Ovary (tissue), 9 donors: ENCODE results near the gene LBH. TPM values are rescaled to one million over a fixed set of nuclear protein-coding genes. Genes with fewer than 3 reads are reported as not detected.

Experiments
- DNase-seq, 5 donors: peaks; one replicate each; pipeline ENCODE4 v3.0.0-alpha.2; 2019 to 2020
- H3K27ac ChIP-seq, 2 donors: fragments of 200-600 bp; one replicate each; pipeline versions ENCODE4 v1.5.1 to v1.8.0; 2019 to 2022
- H3K27me3 ChIP-seq: fragments of 200-600 bp; one replicate; pipeline ENCODE4 v1.8.0; 2022
- H3K36me3 ChIP-seq: fragments of 200-600 bp; sonication (generic); one replicate; pipeline ENCODE4 v1.5.1; 2019
- H3K4me1 ChIP-seq: one replicate; pipeline ENCODE4 v1.8.1; 2013; ENCODE audit warnings: mild to moderate bottlenecking, moderate library complexity; ENCODE audit not compliant: insufficient read depth
- H3K4me3 ChIP-seq: fragments of 200-600 bp; sonication (generic); one replicate; pipeline ENCODE4 v1.5.1; 2017
- H3K9me3 ChIP-seq, 2 donors: fragments of 200-600 bp in 1 of 2; sonication (generic) in 1 of 2; one replicate each; pipeline versions ENCODE4 v1.5.1 to v1.8.1; 2013 to 2019; ENCODE audit warnings: mild to moderate bottlenecking in 1 of 2, moderate library complexity in 1 of 2
- EP300 ChIP-seq: sonication (generic); formaldehyde crosslinking; IDR thresholded peaks from one replicate; pipeline ENCODE4 v1.6.1; 2017; ENCODE audit warnings: antibody characterized with exemption
- POLR2A ChIP-seq: fragments of 450-650 bp; IDR thresholded peaks from one replicate; pipeline ENCODE4 v1.6.1; 2017; ENCODE audit warnings: antibody characterized with exemption, mild to moderate bottlenecking, moderate library complexity
- whole genome bisulfite sequencing, 3 donors: extraction: QIAGEN DNeasy Blood & Tissue Kit in 1 of 3; methylation state at CpG; one replicate each; pipeline versions ENCODE4 v1.1.5 to v1.1.7; 2013 to 2017; 5-methylcytosine and 5-hydroxymethylcytosine counted together
- intact Hi-C, 4 donors: fragments of 100-400 bp; cut with DNase I; formaldehyde crosslinking; loops; one replicate each; pipeline versions ENCODE4 v1.11.0 to v1.15.1; 2022 to 2023
- polyA plus RNA-seq, 2 donors: library from polyadenylated mRNA; stranded (reverse); fragments of 200-250 nt in 1 of 2; fragments of 350-450 nt in 1 of 2; fragmentation: Illumina TruSeq in 1 of 2; extraction: RNeasy Lipid Tissue Mini Kit (QIAGEN cat#74804) in 1 of 2; gene quantifications; one replicate each; pipeline ENCODE4 v1.2.3, GENCODE V29; 2013 to 2014
- total RNA-seq, 7 donors: library from RNA; depleted of rRNA in 2 of 7; stranded (reverse); fragments of >200 nt in 2 of 7; fragmentation: NEBNext Ultra II Directional in 3 of 7; extraction: Animal tissue kit (Norgen Biotek cat#: 25700) in 3 of 7; gene quantifications; one replicate each; pipeline versions ENCODE4 v1.1.0 to v1.2.4, GENCODE V29; 2016 to 2023
- TF ChIP-seq, protein P1 (sequence below), 3 donors: fragments of 450-650 bp in 2 of 3; fragments of 200-600 bp in 1 of 3; IDR thresholded peaks; one replicate each; pipeline versions ENCODE4 v1.5.1 to v1.8.0; 2016 to 2022; ENCODE audit warnings: antibody characterized with exemption in 3 of 3, mild to moderate bottlenecking in 1 of 3
- donor health status: DM: no; HTN: no; CAD: no; lungs with moderate emphysema.
- donor health status: DM: no; HTN: no; CAD: no.
- donor health status: Bipolar disorder and iron deficiency.
- donor health status: DM: yes; HTN: yes; CAD: no.
- donor health status: DM: no; HTN: no; CAD: no.
- donor health status: DM: yes; HTN: yes; CAD: no.

LBH gene
- total and polyA plus RNA-seq, 9 donors, result 50.4 to 260 (median 110) TPM

DNA sequence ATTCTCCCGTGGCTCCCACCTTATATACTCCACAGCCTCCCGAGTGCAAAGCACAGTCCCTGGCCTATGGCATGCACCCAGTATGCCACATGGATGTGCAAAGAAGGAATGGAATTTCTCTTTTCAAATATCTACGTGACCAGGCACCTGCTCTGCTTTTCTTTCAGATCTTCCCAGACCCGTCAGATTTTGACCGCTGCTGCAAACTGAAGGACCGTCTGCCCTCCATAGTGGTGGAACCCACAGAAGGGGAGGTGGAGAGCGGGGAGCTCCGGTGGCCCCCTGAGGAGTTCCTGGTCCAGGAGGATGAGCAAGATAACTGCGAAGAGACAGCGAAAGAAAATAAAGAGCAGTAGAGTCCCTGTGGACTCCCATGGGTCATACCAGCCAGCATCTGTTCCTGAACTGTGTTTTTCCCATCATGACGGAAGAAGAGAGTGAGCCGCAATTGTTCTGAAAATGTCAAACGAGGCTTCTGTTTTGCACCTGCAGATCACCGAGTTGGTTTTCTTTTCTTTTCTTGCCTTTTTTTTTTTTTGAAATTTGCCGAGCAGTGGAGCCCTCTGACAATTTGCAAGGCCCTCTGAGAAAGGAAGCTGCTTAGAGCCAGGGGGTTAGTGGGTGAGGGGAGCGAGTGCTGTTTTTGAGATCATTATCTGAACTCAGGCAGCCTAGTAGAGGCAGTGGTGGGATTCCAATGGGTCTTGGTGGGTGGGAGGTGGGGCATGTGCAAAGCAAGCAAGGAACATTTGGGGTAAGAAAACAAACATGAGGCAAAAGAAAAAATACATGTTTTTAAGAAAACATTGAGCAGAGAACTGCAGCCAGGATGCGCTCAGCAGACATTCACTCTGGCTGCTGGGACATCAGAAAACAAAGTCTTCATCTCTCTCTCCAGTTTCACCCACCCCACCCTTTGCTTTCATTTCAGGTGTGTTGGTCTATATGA is 26.2 kb downstream of the LBH start:
- Histone ChIP-seq H3K9me3 (no peaks in the 10 kb centered on the region), H3K4me1 (peaks cover 8% of the 10 kb centered on the region), H3K4me3 (no peak overlapping the region), H3K27me3 (no peaks in the 10 kb centered on the region), H3K36me3 (no peaks in the 10 kb centered on the region), H3K27ac (no peak overlapping the region)
- DNase-seq, result no peak
- no peak for TF ChIP-seq POLR2A
- TF ChIP-seq, protein P1, sequence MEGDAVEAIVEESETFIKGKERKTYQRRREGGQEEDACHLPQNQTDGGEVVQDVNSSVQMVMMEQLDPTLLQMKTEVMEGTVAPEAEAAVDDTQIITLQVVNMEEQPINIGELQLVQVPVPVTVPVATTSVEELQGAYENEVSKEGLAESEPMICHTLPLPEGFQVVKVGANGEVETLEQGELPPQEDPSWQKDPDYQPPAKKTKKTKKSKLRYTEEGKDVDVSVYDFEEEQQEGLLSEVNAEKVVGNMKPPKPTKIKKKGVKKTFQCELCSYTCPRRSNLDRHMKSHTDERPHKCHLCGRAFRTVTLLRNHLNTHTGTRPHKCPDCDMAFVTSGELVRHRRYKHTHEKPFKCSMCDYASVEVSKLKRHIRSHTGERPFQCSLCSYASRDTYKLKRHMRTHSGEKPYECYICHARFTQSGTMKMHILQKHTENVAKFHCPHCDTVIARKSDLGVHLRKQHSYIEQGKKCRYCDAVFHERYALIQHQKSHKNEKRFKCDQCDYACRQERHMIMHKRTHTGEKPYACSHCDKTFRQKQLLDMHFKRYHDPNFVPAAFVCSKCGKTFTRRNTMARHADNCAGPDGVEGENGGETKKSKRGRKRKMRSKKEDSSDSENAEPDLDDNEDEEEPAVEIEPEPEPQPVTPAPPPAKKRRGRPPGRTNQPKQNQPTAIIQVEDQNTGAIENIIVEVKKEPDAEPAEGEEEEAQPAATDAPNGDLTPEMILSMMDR (IDR thresholded peaks at IDR 0.05), result no peak
- TF ChIP-seq EP300, result no peak
- WGBS, 3 donors, result 82 to 89% (median 86%) methylated on average over 17 of the region's 17 CpGs
- intact Hi-C loops, result no loop called here

DNA sequence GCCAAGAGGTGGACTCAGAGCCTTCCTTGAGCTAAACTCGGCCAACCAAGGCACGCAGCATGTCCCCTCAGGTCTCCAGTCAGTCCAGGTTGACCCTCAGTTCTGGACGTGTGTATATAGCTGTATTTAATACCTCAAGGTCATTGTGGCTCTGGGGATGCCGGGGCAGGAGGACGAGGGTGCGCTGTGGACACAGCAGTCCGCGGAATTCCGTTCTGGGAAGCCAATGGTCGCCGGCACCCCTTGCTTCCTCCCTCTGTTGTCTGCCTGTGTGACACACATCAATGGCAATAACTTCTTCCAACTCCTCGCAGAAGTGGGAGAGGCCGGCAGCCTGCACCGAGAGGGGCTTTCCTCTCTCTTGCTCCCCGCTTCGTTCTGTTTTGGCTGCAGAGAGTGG is 27.7 kb downstream of the LBH start:
- H3K4me1 ChIP-seq, result no peaks in the 10 kb centered on the region
- no peak for DNase-seq
- WGBS, 3 donors, result 81 to 90% (median 84%) methylated on average over 16 of the region's 16 CpGs
- intact Hi-C loops, result no loop called here
- H3K36me3 ChIP-seq, result no peaks in the 10 kb centered on the region
- no peak overlapping the region for H3K4me3 ChIP-seq
- TF ChIP-seq POLR2A, result no peak
- TF ChIP-seq, protein P1 (IDR thresholded peaks at IDR 0.05), result no peak
- TF ChIP-seq EP300, result no peak
- no peaks in the 10 kb centered on the region for H3K9me3 ChIP-seq
- no peaks in the 10 kb centered on the region for H3K27me3 ChIP-seq
- no peak overlapping the region for H3K27ac ChIP-seq

DNA sequence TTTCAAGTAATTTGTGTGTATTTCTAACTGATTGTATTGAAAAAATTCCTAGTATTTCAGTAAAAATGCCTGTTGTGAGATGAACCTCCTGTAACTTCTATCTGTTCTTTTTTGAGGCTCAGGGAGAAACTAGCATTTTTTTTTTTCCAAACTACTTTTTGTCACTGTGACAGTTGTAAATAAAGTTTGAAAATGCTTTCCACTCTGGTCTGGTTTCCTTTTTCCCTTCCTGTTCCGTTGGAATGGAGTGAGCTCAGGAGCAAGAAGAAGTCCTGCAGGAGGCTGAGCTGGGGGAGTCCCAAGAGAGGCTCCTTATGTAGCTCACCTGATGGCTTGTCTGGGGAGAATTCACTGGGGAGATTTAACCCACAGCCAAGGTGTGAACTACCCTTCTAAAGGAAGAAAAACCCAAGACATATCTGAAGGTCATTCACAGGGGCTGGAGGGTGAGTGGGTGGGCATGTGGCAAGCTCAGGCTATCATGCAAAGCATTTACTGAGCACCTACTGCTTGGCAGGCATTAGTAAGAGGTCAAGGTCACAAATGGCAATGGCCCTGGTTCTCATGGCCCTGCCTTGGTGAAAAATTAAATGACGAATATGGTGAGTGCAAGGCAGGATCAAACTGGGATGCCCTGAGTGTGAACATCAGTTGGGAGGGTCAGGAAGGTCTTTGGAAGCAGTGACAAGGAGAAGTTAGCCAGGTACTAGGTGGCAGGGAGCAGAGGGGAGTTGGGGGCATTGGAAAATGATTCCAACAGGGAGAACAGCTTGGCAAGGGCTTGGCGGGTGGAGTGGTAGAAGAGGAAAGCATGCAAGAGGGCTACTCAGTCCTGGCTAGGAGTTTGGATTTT is 28.7 kb downstream of the LBH start:
- no peak overlapping the region for H3K27ac ChIP-seq
- no peak for DNase-seq
- H3K4me3 ChIP-seq, result no peak overlapping the region

DNA sequence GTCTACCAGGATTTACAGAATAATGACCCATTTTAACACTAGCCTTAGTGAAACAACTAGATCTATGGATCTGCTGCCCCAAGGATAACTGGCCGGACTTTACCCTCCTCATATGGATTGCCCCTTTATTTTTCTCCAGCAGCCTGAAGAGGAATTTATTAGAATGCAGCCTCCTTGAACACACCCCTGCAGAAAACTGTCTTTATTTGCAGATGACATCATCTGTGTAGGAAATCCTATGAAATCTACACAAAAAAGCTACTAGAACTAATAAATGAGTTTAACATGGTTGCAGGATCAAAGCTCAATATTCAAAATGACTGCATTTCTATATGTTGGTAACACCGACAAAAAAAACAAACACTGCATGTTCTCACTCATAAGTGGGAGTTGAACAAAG is 29.6 kb downstream of the LBH start:
- no peaks in the 10 kb centered on the region for H3K36me3 ChIP-seq
- no peaks in the 10 kb centered on the region for H3K27me3 ChIP-seq
- peaks cover 1% of the 10 kb centered on the region for H3K4me1 ChIP-seq
- no peaks in the 10 kb centered on the region for H3K9me3 ChIP-seq
- WGBS, 3 donors, result 51 to 60% (median 52%) methylated on average over 2 of the region's 2 CpGs
- intact Hi-C loops, result no loop called here
- TF ChIP-seq EP300, result no peak
- TF ChIP-seq POLR2A, result no peak
- TF ChIP-seq, protein P1 (IDR thresholded peaks at IDR 0.05), result no peak
- no peak overlapping the region for H3K4me3 ChIP-seq
- no peak for DNase-seq
- no peak overlapping the region for H3K27ac ChIP-seq

More for the DNA sequence above, 28.7 kb downstream of the LBH start:
- Histone ChIP-seq H3K36me3 (no peaks in the 10 kb centered on the region), H3K9me3 (no peaks in the 10 kb centered on the region), H3K4me1 (no peaks in the 10 kb centered on the region), H3K27me3 (no peaks in the 10 kb centered on the region)
- TF ChIP-seq, protein P1 (IDR thresholded peaks at IDR 0.05), result no peak
- no peak for TF ChIP-seq POLR2A
- TF ChIP-seq EP300, result no peak
- WGBS, 3 donors, result 74 to 76% (median 75%) methylated on average over 3 of the region's 3 CpGs
- intact Hi-C loops, result no loop called here
